ENCODE data around the gene PPP4R2.

- TF ChIP-seq CTCF (IDR thresholded peaks at IDR 0.05) (peak in 1 of 6 experiments; percentile 24), POLR2A (IDR thresholded peaks at IDR 0.05) (no peak)
These were observed 19.4 kb upstream of the PPP4R2 start for GRCh38 chr3:72977060-72977808.

Data from esophagus squamous epithelium (tissue), 4 donors.